HFF-Myc (cell line): Measurements from ENCODE around the gene CLASP1.
A peak's percentile ranks its signal among the peaks of the same experiment; 100 is the strongest.
"Not testable (repeated sequence)": the region's sequence is repeated elsewhere in the genome, so short reads cannot be mapped to it uniquely, and the experiment has no call there.

Experiments used
- DNase-seq: peaks from one replicate; pipeline ENCODE4 v3.0.0-alpha.2; 2011; ENCODE audit warnings: low read depth; ENCODE audit errors: extremely low read depth
- H3K4me3 ChIP-seq: replicated peaks from 2 replicates; pipeline ENCODE4 v1.5.1; 2011; ENCODE audit warnings: low read depth, mild to moderate bottlenecking, control low read depth, low read length
- TF ChIP-seq, protein P1 (sequence below): IDR thresholded peaks from 2 replicates; pipeline ENCODE4 v1.5.1; 2012; ENCODE audit warnings: mild to moderate bottlenecking, low read depth, low read length, control low read depth; ENCODE audit errors: missing control alignments

The CLASP1 gene

DNA sequence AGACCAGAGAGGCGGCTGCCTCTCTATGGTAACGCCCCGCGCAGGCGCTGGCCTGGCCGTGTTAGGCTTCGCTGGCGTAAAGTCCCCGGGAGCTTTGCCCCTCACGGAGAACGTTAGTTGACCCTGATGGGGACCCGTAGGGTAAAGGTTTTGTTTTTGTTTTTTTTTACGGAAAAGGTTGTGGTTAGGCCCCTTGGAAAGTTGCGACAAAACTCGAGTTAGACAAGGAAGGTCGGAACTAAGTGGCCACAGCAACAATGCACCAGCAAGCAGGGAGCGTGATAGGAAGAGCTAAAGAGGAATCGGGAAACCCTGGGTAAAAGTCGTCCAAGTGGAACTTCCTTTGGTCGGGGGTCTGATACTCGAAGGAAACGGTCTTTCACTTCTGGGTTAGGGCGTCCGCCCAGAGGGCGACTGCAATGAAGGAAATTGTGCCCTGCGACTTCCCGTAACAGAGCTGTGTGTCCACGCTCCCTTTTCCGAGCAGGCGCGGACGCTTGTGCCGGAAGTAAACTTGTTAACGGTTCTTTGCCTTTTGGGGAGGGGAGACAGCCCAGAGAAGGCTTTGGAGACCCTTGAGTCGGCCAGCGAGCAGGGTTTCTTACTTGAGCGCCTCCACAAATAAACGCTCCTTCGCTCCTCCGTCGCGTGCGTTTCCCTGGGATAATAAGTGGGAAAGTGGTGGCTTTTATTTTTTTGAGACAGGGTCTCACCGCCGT lies 493 bp upstream of the CLASP1 start:
- TF ChIP-seq, protein P1, sequence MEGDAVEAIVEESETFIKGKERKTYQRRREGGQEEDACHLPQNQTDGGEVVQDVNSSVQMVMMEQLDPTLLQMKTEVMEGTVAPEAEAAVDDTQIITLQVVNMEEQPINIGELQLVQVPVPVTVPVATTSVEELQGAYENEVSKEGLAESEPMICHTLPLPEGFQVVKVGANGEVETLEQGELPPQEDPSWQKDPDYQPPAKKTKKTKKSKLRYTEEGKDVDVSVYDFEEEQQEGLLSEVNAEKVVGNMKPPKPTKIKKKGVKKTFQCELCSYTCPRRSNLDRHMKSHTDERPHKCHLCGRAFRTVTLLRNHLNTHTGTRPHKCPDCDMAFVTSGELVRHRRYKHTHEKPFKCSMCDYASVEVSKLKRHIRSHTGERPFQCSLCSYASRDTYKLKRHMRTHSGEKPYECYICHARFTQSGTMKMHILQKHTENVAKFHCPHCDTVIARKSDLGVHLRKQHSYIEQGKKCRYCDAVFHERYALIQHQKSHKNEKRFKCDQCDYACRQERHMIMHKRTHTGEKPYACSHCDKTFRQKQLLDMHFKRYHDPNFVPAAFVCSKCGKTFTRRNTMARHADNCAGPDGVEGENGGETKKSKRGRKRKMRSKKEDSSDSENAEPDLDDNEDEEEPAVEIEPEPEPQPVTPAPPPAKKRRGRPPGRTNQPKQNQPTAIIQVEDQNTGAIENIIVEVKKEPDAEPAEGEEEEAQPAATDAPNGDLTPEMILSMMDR = no peak
- peak overlapping the region; percentile 83 for H3K4me3 ChIP-seq
- DNase-seq = peak; percentile 85

DNA sequence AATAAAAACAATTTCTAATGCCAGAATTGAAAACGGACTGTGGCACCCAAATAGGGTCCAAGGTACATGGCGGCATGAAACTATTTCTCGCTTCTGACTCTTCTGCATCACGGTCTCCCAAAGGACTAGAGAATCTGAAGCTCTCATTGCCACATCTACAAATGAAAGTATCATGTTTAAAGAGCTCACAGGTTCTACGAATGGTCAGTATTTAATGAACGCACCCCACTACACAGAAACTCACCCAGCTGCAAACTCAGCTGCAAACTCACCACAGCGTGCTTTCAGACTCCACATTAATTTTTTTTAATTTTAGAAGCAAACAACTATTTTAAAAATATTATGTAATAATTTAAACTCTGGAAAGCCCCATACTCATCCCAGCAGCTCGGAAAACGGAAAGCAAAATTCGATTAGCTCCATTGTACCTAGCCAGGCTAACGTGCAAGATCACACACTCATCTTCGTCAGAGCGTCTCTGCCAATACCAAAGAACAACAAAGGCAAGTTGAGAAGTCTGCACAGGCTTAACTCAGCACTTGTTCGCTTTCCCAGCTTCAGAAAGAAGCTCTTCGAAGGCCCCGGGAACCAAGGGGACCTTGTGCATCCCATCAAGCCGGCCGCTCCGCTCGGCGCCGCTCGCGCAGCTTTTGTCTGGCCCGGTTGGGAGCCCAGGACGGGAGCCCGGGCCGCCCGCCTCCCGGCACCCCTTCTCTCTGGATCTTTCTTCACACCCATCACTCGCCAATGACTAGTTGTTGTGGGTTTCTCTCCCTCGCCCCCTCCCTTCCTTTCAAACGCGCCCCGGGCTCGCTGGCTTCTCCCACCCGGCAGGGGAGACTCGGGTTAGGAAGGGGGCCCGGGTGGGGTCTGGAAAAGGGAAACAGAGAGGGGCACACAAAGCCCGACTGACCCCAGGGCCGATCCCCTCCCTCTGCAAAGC lies 785 bp downstream of the CLASP1 start:
- no peak for DNase-seq

DNA sequence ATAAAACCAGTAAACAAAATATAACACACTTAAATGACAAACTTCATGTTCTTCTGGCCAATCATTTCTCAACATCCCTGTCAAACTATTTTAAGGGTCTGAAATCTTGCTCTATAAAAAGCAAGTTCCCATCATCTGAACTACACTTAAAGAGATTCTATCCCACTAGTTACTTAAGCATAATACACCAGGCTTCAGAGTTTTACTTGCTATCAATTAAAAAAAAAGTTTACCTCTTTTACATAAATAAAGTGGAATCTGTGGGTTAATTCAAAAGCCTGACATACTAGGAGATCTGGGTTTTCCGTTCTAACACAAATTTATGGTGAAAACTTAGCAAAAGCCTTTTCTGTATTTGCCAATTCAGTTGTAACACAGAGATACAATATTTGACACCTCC lies 1.9 kb downstream of the CLASP1 start:
- peak overlapping the region; percentile 83 for H3K4me3 ChIP-seq
- no peak for DNase-seq
- TF ChIP-seq, protein P1 = no peak

More for the DNA sequence above, 785 bp downstream of the CLASP1 start:
- TF ChIP-seq, protein P1 = no peak
- H3K4me3 ChIP-seq = peak overlapping the region; percentile 83

DNA sequence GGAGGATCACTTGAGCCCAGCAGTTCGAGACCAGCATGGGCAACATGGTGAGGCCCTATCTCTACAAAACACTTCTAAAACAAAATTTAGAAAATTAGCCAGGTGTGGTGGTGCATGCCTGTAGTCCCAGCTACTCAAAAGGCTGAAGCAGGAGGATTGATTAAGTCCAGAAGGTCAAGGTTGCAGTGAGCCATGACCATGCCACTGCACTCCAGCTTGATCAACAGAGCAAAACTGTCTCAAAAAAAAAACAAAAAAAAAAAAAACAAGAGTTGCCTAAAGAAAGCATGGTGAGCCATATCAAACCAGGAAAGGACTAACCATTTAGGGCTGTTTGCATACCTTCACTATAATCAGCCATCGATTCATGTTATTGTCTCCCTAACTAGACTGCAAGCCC lies 4.5 kb downstream of the CLASP1 start:
- no peak for DNase-seq
- no peak overlapping the region for H3K4me3 ChIP-seq
- TF ChIP-seq, protein P1 = no peak

DNA sequence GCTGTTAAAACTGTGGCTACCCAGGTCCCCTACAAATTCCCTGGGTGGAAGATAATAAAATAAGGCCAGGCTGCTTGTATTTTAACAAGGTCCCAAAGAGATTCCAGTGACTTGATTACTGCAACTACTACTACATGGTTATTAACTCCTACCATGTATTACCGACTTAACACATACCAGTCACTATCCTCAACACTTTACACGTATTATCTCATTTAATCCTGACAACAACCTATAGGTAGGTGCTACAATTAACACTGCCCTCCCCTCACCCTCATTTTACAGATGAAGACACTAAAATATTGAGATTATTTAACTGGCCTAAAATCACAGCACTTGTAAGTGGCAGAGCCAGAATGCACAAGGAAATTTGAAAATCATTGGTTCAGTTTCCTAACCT lies 5.4 kb downstream of the CLASP1 start:
- TF ChIP-seq, protein P1 = no peak
- DNase-seq = no peak
- H3K4me3 ChIP-seq = no peak overlapping the region

DNA sequence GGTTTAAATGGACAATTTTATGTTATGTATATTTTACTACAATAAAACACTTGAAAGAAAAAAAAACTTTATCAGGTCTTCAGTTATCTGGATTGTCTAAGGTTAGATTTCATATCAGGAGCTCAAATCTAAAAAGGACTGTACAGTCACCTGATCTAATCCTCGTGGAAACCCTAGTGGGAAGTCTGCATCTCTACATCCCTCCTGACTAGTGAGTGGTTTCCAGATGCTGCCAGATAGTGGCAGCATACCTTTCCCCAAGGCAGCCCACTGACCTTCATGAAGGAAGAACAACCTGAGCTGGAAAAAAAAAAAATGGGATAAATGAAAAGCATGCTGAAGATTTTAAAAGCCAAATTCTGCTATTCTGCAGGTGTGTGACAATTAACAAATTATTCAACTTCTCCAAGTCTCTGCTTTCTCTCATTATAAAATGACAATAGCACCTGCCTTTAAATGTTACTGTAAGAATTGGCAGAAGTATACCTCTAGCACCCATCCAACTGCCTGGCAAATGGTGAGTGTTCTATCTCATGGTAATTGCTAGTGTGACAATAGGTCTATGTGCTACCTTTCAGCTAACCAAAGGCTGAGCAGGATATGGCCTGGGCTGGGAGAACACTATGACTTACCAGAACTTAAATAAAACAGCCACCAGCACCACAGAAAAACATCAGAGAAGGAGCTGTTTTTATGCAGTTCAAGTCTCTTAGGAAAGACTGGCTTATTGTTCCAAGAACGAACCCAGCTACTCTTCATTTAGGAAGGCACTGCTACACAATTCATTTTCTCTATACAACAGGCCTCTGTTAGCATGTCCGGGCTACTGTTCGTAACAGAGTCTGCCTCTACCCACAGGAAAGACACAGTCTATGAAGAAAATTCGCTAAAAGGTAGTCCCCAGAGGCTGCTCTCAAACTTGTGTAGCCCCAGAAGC lies 8.6 kb downstream of the CLASP1 start:
- no peak overlapping the region for H3K4me3 ChIP-seq
- TF ChIP-seq, protein P1 = no peak
- DNase-seq = no peak

DNA sequence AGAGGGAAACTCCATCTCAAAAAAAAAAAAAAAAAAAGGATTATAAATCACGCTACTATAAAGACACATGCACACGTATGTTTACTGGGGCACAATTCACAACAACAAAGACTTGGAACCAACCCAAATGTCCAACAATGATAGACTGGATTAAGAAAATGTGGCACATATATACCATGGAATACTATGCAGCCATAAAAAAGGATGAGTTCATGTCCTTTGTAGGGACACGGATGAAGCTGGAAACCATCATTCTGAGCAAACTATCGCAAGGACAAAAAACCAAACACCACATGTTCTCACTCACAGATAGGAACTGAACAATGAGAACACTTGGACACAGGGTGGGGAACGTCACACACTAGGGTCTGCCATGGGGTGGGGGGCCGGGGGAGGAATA lies 9.4 kb downstream of the CLASP1 start:
- H3K4me3 ChIP-seq, DNase-seq: not testable (repeated sequence)
